Hypothalamus (tissue), 51 donors: ENCODE measurements around the gene PARP8.

Source experiments
- DNase-seq, 51 donors: peaks; one replicate each; lab custom pipeline; 2025; lab: John Stamatoyannopoulos, UW

The PARP8 gene

DNA sequence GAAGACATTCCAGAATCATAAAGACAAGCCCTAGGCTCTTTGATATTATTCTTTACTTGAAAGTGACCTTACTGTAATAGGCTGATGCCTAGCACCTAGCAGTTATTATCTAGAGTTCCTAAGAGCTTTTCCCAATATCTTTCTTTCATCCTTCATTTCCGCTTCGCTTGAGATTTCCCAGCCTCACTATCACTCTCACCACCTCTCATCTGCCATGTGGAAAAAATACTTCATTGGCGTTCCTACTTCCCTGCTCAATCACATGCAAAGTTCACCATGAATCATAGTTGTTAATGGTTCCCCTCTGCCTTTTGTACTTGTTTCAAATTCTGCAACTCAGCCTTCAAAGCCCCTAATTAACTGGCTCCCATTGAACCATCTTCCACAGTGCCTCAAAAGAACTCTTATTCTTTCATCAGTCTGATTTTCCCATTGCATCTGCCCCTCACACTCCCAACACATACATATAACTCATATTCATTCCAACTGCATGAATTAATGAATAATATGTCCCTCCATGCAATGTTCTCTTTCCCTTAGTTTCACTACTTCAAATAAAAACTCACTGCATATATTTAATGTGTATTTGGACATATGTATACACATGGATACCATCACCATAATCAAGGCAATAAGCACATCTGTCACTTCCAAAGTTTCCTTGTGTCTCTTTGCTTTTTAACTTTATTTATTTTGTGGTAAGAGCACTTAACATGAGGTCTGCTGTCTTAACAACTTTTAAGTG, 221.6 kb downstream of the PARP8 start:
- no peak for DNase-seq

GRCh38 chr5:50888751-50889150, 222.3 kb downstream of the PARP8 start:
- DNase-seq = no peak

DNA sequence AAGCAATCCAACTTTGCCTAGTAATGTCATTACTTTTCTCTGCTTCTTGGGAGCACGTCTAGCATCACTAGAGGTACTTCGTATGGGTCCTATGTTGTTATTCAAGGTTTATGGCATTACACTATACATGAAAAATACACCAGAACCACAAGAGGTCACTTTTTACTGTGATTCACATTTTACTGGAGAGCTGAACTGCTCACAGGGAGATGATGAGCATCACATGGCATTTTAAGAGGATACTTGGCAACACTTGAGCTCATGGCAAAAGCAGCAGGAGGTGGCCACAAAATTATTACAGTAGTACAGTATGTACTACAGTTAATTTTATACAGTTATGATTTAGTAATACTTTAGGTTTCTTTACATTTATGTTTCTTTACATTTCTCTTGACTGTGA, 223.4 kb downstream of the PARP8 start:
- no peak for DNase-seq
